ENCODE results near the gene SPAG5. TPM values are rescaled to one million over a fixed set of nuclear protein-coding genes. Genes with fewer than 3 reads are reported as not detected.
A peak's percentile ranks its signal among the peaks of the same experiment; 100 is the strongest.

SPAG5 gene
- total RNA-seq, 1 donor from 2014 or later, result 88.3 TPM

- H3K36me3 Mint-ChIP-seq, result peaks cover under 1% of the 10 kb centered on the region
- no peak overlapping the region for H3K27ac Mint-ChIP-seq
- H3K27me3 Mint-ChIP-seq, result no peaks in the 10 kb centered on the region
- TF ChIP-seq CTCF (conservative IDR thresholded peaks at IDR 0.05), result no peak
- DNase-seq (ENCODE audit: extremely low spot score, unreplicated experiment), result no peak
- H3K9me3 Mint-ChIP-seq, result no peaks in the 10 kb centered on the region
- H3K4me3 Mint-ChIP-seq, result peak overlapping the region; percentile 51
- peaks cover 31% of the 10 kb centered on the region for H3K4me1 Mint-ChIP-seq (ENCODE audit: unreplicated experiment)
Measured at GRCh38 chr17:28548417-28549130, 50.3 kb downstream of the SPAG5 start.

DNA sequence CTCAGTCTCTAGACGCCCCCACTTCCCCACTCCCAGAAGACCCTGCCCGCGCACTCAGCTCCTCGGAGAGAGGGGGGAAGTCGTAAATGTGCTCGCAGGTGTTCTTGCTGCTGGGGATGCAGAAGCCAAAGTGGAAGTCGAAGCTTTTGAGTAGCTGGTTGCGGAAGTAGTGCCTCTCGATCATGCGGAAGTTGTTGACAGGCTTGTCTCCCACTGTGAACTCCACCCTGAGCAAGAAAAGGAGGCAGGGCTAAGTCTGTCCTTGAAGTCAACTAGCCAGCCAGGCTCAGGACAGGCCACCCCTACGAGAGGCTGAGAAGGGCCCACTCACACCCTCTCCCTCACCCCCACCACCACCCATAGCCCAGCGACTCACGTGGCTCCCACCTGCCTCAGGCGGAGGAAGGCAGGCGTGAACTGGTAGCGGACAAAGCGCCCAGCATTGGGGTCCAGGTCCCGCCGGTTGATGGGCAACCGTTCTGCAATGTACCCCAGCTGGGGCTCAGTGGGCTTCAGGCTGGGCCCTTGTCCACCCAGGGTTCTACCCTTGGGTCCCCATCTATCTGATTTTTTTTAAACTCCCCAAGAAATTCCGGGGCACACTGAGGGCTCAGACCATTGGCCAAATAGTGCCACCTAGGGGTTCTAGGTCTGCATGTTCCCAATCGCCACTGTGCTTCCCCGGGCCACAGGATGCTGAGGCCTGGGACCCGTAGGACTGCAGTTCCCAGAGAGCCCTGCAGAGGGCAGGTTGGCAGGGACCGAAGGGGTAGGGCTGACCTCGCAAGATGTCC is 51.0 kb downstream of the SPAG5 start:
- H3K9me3 Mint-ChIP-seq, result no peaks in the 10 kb centered on the region
- peak; percentile 84 for DNase-seq (ENCODE audit: extremely low spot score, unreplicated experiment)
- H3K4me1 Mint-ChIP-seq (ENCODE audit: unreplicated experiment), result peaks cover 26% of the 10 kb centered on the region
- no peaks in the 10 kb centered on the region for H3K36me3 Mint-ChIP-seq
- H3K27me3 Mint-ChIP-seq, result no peaks in the 10 kb centered on the region
- TF ChIP-seq CTCF (conservative IDR thresholded peaks at IDR 0.05), result peak; percentile 88
- H3K27ac Mint-ChIP-seq, result no peak overlapping the region
- H3K4me3 Mint-ChIP-seq, result peak overlapping the region; percentile 51

DNA sequence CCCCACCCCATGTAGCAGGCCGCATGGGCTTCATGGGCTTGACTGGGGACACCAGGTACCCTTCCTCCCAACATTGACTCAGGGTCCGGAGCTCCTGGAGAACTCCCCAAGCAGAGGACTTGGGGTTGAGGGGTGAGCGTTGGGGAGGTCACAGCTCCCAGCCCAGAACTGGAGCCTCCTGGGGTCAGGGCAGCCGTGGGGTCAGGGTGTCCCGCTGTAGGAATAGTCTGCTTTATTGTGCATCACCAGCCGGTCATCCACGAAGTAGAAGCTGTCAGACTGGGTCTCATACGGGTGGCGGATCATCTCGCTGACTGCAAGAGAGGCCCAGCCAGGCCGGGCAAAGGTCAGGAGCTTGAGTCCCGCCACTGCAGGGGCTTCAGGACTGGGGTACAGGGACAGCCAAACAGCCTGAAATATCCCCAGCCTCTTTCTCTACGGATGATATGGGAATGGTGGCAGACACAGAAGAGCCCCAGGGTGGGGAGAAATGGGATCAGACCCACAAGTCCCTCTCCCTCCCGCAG is 51.7 kb downstream of the SPAG5 start:
- H3K4me3 Mint-ChIP-seq, result no peak overlapping the region
- no peaks in the 10 kb centered on the region for H3K36me3 Mint-ChIP-seq
- H3K9me3 Mint-ChIP-seq, result no peaks in the 10 kb centered on the region
- H3K27me3 Mint-ChIP-seq, result no peaks in the 10 kb centered on the region
- H3K4me1 Mint-ChIP-seq (ENCODE audit: unreplicated experiment), result peaks cover 23% of the 10 kb centered on the region
- no peak for TF ChIP-seq CTCF (conservative IDR thresholded peaks at IDR 0.05)
- H3K27ac Mint-ChIP-seq, result no peak overlapping the region
- no peak for DNase-seq (ENCODE audit: extremely low spot score, unreplicated experiment)

DNA sequence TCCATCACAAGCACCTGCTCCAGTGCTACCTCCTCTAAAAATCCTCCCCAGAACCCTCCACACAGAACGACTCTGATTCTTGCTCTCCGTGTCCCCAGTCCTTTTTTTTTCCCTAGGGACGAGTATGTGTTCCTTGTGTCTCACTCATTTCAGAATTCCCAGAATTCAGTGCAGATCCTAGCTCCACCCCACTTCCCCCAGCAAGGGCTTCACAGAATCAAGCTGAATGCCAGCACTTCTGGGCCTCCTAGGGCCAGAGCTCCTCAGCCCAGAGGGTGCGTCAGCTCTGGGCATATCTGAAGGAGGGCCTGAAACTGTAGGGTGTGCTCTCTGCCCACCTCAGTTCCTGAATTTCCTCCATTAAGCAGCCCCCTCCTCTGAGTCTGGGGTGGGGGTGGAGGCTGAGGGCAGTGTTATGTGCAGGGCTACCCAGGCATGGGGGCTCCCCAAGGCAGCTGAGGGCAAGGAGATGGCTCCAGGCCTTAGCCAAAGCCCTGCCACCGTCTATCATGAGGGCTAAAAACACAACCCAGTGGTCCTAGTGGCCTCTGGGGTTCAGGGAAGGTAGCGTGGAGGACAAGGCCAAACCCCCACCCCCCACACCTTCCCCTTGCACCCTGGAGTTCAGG is 52.9 kb downstream of the SPAG5 start:
- Mint-ChIP-seq H3K27ac (no peak overlapping the region), H3K27me3 (no peaks in the 10 kb centered on the region), H3K9me3 (no peaks in the 10 kb centered on the region), H3K4me3 (no peak overlapping the region), H3K36me3 (no peaks in the 10 kb centered on the region), H3K4me1 (ENCODE audit: unreplicated experiment) (peaks cover 16% of the 10 kb centered on the region)
- DNase-seq (ENCODE audit: extremely low spot score, unreplicated experiment), result no peak
- TF ChIP-seq CTCF (conservative IDR thresholded peaks at IDR 0.05), result no peak

- H3K27me3 Mint-ChIP-seq, result no peaks in the 10 kb centered on the region
- no peak for TF ChIP-seq CTCF (conservative IDR thresholded peaks at IDR 0.05)
- DNase-seq (ENCODE audit: extremely low spot score, unreplicated experiment), result no peak
- H3K27ac Mint-ChIP-seq, result no peak overlapping the region
- H3K9me3 Mint-ChIP-seq, result no peaks in the 10 kb centered on the region
- H3K4me3 Mint-ChIP-seq, result no peak overlapping the region
- H3K4me1 Mint-ChIP-seq (ENCODE audit: unreplicated experiment), result peaks cover 12% of the 10 kb centered on the region
- no peaks in the 10 kb centered on the region for H3K36me3 Mint-ChIP-seq
Measured at GRCh38 chr17:28545141-28545503, 53.7 kb downstream of the SPAG5 start.
